Stomach (tissue), 9 donors: ENCODE data around the gene L3MBTL2. TPM values are rescaled to one million over a fixed set of nuclear protein-coding genes. Genes with fewer than 3 reads are reported as not detected.

Experiments used
- DNase-seq, 2 donors: peaks; one replicate each; pipeline versions ENCODE4 v3.0.0 to v3.0.0-alpha.2; 2013 to 2019
- H3K27ac ChIP-seq, 5 donors: fragments of 200-600 bp in 4 of 5; sonication (generic) in 4 of 5; one replicate each; pipeline ENCODE4 v1.5.1; 2013 to 2019; ENCODE audit warnings: mild to moderate bottlenecking in 1 of 5, moderate library complexity in 1 of 5
- H3K27me3 ChIP-seq, 3 donors: fragments of 200-600 bp; sonication (generic); one replicate each; pipeline ENCODE4 v1.5.1; 2017 to 2019; ENCODE audit warnings: mixed run types in 1 of 3
- H3K36me3 ChIP-seq, 4 donors: fragments of 200-600 bp; sonication (generic); 1 replicate in 3 of 4; 2 replicates in 1 of 4; pipeline ENCODE4 v1.5.1; 2016 to 2019
- H3K4me1 ChIP-seq, 4 donors: fragments of 200-600 bp; sonication (generic); one replicate each; pipeline ENCODE4 v1.5.1; 2016 to 2019
- H3K4me3 ChIP-seq, 4 donors: fragments of 200-600 bp; sonication (generic) in 3 of 4; one replicate each; pipeline ENCODE4 v1.5.1; 2016 to 2019; ENCODE audit warnings: mild to moderate bottlenecking in 1 of 4
- H3K9me3 ChIP-seq, 4 donors: fragments of 200-600 bp; sonication (generic); one replicate each; pipeline ENCODE4 v1.5.1; 2016 to 2019
- EP300 ChIP-seq: sonication (generic); formaldehyde crosslinking; IDR thresholded peaks from one replicate; pipeline ENCODE4 v1.6.1; 2017; ENCODE audit warnings: antibody characterized with exemption
- POLR2A ChIP-seq, 4 donors: fragments of 450-650 bp; IDR thresholded peaks; one replicate each; pipeline ENCODE4 v1.6.1; 2016; ENCODE audit warnings: antibody characterized with exemption in 4 of 4, control low read depth in 2 of 4, mild to moderate bottlenecking in 1 of 4, moderate library complexity in 1 of 4
- POLR2AphosphoS5 ChIP-seq, 3 donors: sonication (generic); formaldehyde crosslinking; IDR thresholded peaks; one replicate each; pipeline ENCODE4 v1.6.1; 2016; ENCODE audit warnings: antibody characterized with exemption in 3 of 3
- WGBS, 5 donors: extraction: QIAGEN DNeasy Blood & Tissue Kit in 3 of 5; methylation state at CpG; one replicate each; pipeline versions ENCODE4 v1.1.5 to v1.1.7; 2013 to 2018; 5-methylcytosine and 5-hydroxymethylcytosine counted together
- intact Hi-C: fragments of 100-400 bp; cut with DNase I; formaldehyde crosslinking; loops from one replicate; pipeline ENCODE4 v1.15.1; 2023; ENCODE audit warnings: low total_unique reads
- polyA plus RNA-seq, 3 donors: library from polyadenylated mRNA; stranded (reverse); fragments of 200-250 nt; gene quantifications; one replicate each; pipeline ENCODE4 v1.2.3, GENCODE V29; 2013
- total RNA-seq, 5 donors: library from RNA; depleted of rRNA; stranded (reverse); fragments of >200 nt; gene quantifications; one replicate each; pipeline versions ENCODE4 v1.1.0 to v1.2.3, GENCODE V29; 2014 to 2016
- TF ChIP-seq, protein P1 (sequence below), 7 experiments: fragments of 450-650 bp in 4 of 7; fragments of 200-600 bp in 3 of 7; sonication (generic) in 3 of 7; IDR thresholded peaks; one replicate each; pipeline ENCODE4 v1.5.1; 2016 to 2019; ENCODE audit warnings: antibody characterized with exemption in 7 of 7, control low read depth in 2 of 7, mild to moderate bottlenecking in 1 of 7
- donor health status: healthy with polysubstance abuse.
- donor health status: Bipolar disorder and iron deficiency.
- donor health status: healthy.

Gene L3MBTL2
- total and polyA plus RNA-seq, 8 donors: 3.2 to 69.6 (median 12.4) TPM

DNA sequence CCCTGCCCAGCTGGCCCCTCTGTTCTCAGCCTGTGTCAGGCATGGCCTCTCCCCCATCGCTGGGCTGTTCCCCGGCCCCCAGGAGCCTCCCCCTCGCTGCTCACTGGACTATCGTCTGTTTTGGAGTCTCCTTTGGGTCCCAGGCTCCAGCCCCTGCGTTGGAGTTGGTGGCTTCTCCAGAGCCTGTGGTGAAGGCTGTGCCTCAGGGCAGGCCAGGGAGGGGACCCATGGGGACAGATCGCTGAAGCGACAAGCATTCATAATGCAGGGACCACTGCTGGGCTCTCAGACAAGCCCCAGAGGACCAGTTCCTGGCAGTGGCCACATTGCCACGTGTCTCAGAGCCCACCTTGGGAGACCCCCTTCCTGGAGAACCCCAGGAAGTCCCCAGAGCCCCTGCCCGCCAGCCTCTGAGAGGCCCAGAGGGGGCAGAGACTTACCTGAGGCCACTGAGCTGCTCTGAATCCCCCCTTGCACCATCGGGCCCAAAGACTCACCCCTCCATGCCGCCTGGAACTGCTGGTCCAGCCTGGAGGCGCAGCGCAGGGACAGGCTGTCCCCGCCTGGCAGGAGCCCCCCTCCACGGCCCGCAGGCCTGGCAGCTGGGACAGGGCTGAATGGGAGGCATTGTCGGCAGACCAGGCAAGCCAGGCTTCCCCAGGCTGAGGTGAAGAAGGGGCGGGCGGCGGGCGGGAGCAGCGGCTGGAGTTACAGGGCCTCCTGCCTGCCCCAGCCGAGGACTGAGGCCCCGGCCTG lies 35.4 kb downstream of the L3MBTL2 start, which contains the start of gene CHADL:
Gene CHADL, minus strand, starts transcription at position 555 of the 756 bp plus-strand sequence. Its CDS starts 50 bp downstream, at position 505.
- Histone ChIP-seq H3K27ac (peak within 1 kb of the TSS in 1 of 5 donors; percentile 42), H3K4me1 (peaks cover 22 to 27% (median 26%) of the 10 kb centered on the region in 4 donors), H3K9me3 (no peaks in the 10 kb centered on the region), H3K36me3 (peaks cover 0 to 15% (median 7%) of the 10 kb centered on the region in 4 donors), H3K4me3 (no peak within 1 kb of the TSS), H3K27me3 (no peaks in the 10 kb centered on the region)
- WGBS, 5 donors: 47 to 63% (median 51%) methylated on average over 9 to 24 of the region's 24 CpGs
- intact Hi-C loops: no loop called here
- no peak for TF ChIP-seq EP300
- TF ChIP-seq POLR2AphosphoS5 (IDR thresholded peaks at IDR 0.05): no peak
- TF ChIP-seq, protein P1, sequence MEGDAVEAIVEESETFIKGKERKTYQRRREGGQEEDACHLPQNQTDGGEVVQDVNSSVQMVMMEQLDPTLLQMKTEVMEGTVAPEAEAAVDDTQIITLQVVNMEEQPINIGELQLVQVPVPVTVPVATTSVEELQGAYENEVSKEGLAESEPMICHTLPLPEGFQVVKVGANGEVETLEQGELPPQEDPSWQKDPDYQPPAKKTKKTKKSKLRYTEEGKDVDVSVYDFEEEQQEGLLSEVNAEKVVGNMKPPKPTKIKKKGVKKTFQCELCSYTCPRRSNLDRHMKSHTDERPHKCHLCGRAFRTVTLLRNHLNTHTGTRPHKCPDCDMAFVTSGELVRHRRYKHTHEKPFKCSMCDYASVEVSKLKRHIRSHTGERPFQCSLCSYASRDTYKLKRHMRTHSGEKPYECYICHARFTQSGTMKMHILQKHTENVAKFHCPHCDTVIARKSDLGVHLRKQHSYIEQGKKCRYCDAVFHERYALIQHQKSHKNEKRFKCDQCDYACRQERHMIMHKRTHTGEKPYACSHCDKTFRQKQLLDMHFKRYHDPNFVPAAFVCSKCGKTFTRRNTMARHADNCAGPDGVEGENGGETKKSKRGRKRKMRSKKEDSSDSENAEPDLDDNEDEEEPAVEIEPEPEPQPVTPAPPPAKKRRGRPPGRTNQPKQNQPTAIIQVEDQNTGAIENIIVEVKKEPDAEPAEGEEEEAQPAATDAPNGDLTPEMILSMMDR (IDR thresholded peaks at IDR 0.05): no peak
- TF ChIP-seq POLR2A (IDR thresholded peaks at IDR 0.05): no peak
- DNase-seq: peak in 1 of 2 donors; percentile 71

DNA sequence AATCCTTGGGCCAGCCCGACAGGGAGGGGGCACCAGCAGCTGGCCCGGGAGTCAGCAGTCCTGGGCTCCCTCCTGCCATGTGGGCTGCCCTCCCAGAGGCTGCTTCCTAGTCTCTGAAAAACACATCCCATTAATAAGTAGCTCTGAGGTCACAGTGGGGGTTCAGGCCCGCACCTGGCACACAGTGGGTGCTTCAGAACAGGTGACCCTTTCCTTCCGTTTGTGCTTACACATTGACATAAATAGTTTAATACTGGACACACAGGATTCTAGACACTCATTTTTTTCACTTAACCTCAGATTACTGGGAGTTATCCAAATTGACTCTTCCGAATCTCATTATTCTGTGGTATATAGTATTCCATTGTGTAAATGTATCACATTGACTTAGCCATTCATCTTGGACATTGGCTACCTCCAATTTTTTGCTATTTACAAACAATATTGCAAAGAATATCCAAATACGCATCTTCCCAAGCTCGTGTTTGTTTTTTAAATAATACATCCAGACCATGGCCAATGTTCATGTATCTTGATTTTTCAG lies 36.1 kb downstream of the L3MBTL2 start:
- no peak for DNase-seq
- Histone ChIP-seq H3K9me3 (no peaks in the 10 kb centered on the region), H3K27ac (no peak overlapping the region), H3K27me3 (no peaks in the 10 kb centered on the region), H3K4me1 (peaks cover 22 to 27% (median 24%) of the 10 kb centered on the region in 4 donors), H3K36me3 (peaks cover 5 to 21% (median 14%) of the 10 kb centered on the region in 4 donors), H3K4me3 (no peak overlapping the region)
- intact Hi-C loops: no loop called here
- WGBS, 5 donors: 82 to 92% (median 84%) methylated on average over 5 to 7 of the region's 7 CpGs
- TF ChIP-seq EP300: no peak
- no peak for TF ChIP-seq POLR2AphosphoS5 (IDR thresholded peaks at IDR 0.05)
- TF ChIP-seq, protein P1 (IDR thresholded peaks at IDR 0.05): no peak
- no peak for TF ChIP-seq POLR2A (IDR thresholded peaks at IDR 0.05)

DNA sequence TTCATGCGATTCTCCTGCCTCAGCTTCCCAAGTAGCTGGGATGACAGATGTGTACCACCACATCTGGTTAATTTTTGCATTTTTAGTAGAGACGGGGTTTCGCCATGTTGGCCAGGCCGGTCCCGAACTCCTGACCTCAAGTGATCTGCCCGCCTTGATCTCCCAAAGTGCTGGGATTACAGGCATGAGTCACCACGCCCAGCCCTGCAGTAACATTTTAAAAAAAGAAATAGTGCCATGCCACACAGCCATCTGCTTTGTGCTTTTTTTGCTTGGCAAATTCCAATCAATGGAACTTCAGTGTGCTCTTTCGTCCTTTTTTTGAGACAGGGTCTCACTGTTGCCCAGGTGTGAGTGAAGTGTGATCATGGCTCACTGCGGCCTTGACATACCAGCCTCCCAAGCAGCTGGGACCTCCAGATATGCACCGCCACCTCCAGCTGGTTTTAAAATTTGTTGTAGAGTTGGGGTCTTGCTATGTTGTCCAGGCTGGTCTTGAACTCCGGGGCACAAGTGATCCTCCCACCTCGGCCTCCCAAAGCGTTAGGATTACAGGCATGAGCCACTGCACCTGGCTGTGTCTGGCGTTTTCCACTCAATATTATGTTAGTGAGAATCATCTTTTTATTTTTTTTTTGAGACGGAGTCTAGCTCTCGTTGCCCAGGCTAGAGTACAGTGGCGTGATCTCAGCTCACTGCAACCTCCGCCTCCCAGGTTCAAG lies 37.4 kb downstream of the L3MBTL2 start:
- Histone ChIP-seq H3K4me1 (peaks cover 11 to 14% (median 12%) of the 10 kb centered on the region in 4 donors), H3K9me3 (no peaks in the 10 kb centered on the region), H3K4me3 (no peak overlapping the region), H3K27me3 (no peaks in the 10 kb centered on the region), H3K27ac (no peak overlapping the region), H3K36me3 (peaks cover 15 to 35% (median 27%) of the 10 kb centered on the region in 4 donors)
- intact Hi-C loops: no loop called here
- WGBS, 5 donors: 90 to 95% (median 91%) methylated on average over 18 of the region's 18 CpGs
- TF ChIP-seq POLR2AphosphoS5 (IDR thresholded peaks at IDR 0.05) (no peak), POLR2A (IDR thresholded peaks at IDR 0.05) (no peak), EP300 (no peak)
- TF ChIP-seq, protein P1 (IDR thresholded peaks at IDR 0.05): no peak
- no peak for DNase-seq

DNA sequence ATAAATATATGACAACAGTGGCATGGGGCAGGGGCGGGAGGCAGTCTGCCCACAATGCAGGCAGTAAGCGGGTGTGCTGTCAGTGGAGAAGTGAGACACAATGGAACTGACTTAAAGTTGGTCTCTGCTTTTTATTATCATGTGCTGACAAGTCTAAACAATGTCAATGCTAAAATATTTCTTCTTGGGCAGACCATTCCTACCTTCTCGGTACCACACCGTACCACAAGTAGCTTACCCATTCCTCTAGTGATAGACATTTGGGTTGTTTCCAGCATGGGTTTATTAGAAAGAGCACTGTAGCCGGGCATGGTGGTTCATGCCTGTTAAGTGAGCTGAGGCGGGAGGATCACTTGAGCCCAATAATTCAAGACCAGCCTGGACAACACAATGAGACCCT lies 38.2 kb downstream of the L3MBTL2 start:
- DNase-seq: no peak
- no peak overlapping the region for H3K27ac ChIP-seq
- H3K4me1 ChIP-seq: peaks cover 4 to 6% (median 6%) of the 10 kb centered on the region in 4 donors
- TF ChIP-seq POLR2AphosphoS5 (IDR thresholded peaks at IDR 0.05) (no peak), POLR2A (IDR thresholded peaks at IDR 0.05) (no peak), EP300 (no peak)
- TF ChIP-seq, protein P1 (IDR thresholded peaks at IDR 0.05): no peak
- intact Hi-C loops: no loop called here
- no peaks in the 10 kb centered on the region for H3K9me3 ChIP-seq
- WGBS, 5 donors: 85 to 93% (median 90%) methylated on average over 6 of the region's 6 CpGs
- peaks cover 23 to 43% (median 35%) of the 10 kb centered on the region in 4 donors for H3K36me3 ChIP-seq
- H3K4me3 ChIP-seq: no peak overlapping the region
- H3K27me3 ChIP-seq: no peaks in the 10 kb centered on the region
